Cardiac septum (tissue), 1 donor: ENCODE data around the gene HIVEP3. TPM values are rescaled to one million over a fixed set of nuclear protein-coding genes. Genes with fewer than 3 reads are reported as not detected.

Experiments
- DNase-seq: peaks from one replicate; pipeline ENCODE4 v3.0.0-alpha.2; 2020; ENCODE audit warnings: low spot score
- intact Hi-C: fragments of 100-400 bp; cut with DNase I; formaldehyde crosslinking; loops from one replicate; pipeline ENCODE4 v1.14.0; 2022
- total RNA-seq: library from RNA; stranded (reverse); fragmentation: NEBNext Ultra II Directional; extraction: Animal tissue kit (Norgen Biotek cat#: 25700); gene quantifications from one replicate; pipeline ENCODE4 v1.2.1, GENCODE V29; 2021
- donor health status: DM: no; HTN: no; CAD: no.

HIVEP3 gene
- total RNA-seq, 1 donor from 2014 or later, result 3.7 TPM

GRCh38 chr1:41727749-41728115 lies 191.0 kb downstream of the HIVEP3 start:
- DNase-seq, result no peak
- intact Hi-C loops, result loop anchor here (5.0 kb wide), 1 partner anchor 65 kb away; no protein-coding TSS in a partner anchor

- intact Hi-C loops, result loop anchor here (5.0 kb wide), 1 partner anchor 65 kb away; no protein-coding TSS in a partner anchor
- peak; percentile 91 for DNase-seq
These were observed 191.6 kb downstream of the HIVEP3 start for GRCh38 chr1:41726899-41727748.

- intact Hi-C loops, result loop anchor here (5.0 kb wide), 1 partner anchor 64 kb away; no protein-coding TSS in a partner anchor
- no peak for DNase-seq
These were observed 192.4 kb downstream of the HIVEP3 start for GRCh38 chr1:41726292-41726691.

- intact Hi-C loops, result loop anchor here (5.0 kb wide), 1 partner anchor 63 kb away; no protein-coding TSS in a partner anchor
These were observed 193.8 kb downstream of the HIVEP3 start for GRCh38 chr1:41724926-41725325.

GRCh38 chr1:41724248-41724647 lies 194.5 kb downstream of the HIVEP3 start:
- intact Hi-C loops, result no loop called here
- DNase-seq, result no peak

More at GRCh38 chr1:41724926-41725325, 193.8 kb downstream of the HIVEP3 start:
- no peak for DNase-seq

GRCh38 chr1:41723786-41724185 lies 194.9 kb downstream of the HIVEP3 start:
- DNase-seq, result no peak
- intact Hi-C loops, result no loop called here

GRCh38 chr1:41722184-41722583 lies 196.5 kb downstream of the HIVEP3 start:
- no peak for DNase-seq
- intact Hi-C loops, result no loop called here

- DNase-seq, result no peak
- intact Hi-C loops, result no loop called here
These were observed 197.8 kb downstream of the HIVEP3 start for GRCh38 chr1:41720861-41721410.

- intact Hi-C loops, result no loop called here
- DNase-seq, result no peak
These were observed 199.1 kb downstream of the HIVEP3 start for GRCh38 chr1:41719590-41719989.

GRCh38 chr1:41719128-41719527 lies 199.6 kb downstream of the HIVEP3 start:
- intact Hi-C loops, result no loop called here
- DNase-seq, result no peak

- no peak for DNase-seq
- intact Hi-C loops, result no loop called here
These were observed 200.2 kb downstream of the HIVEP3 start for GRCh38 chr1:41718497-41718896.

- DNase-seq, result no peak
- intact Hi-C loops, result no loop called here
These were observed 202.3 kb downstream of the HIVEP3 start for GRCh38 chr1:41716188-41717130.

- intact Hi-C loops, result no loop called here
- DNase-seq, result no peak
These were observed 203.2 kb downstream of the HIVEP3 start for GRCh38 chr1:41715441-41716095.

- intact Hi-C loops, result no loop called here
- DNase-seq, result no peak
These were observed 203.9 kb downstream of the HIVEP3 start for GRCh38 chr1:41714638-41715389.

- intact Hi-C loops, result no loop called here
- no peak for DNase-seq
These were observed 205.0 kb downstream of the HIVEP3 start for GRCh38 chr1:41713557-41714327.

- no peak for DNase-seq
- intact Hi-C loops, result no loop called here
These were observed 205.6 kb downstream of the HIVEP3 start for GRCh38 chr1:41713141-41713540.

- intact Hi-C loops, result no loop called here
These were observed 206.0 kb downstream of the HIVEP3 start for GRCh38 chr1:41712695-41713094.

GRCh38 chr1:41712081-41712480 lies 206.6 kb downstream of the HIVEP3 start:
- DNase-seq, result no peak

More at GRCh38 chr1:41712695-41713094, 206.0 kb downstream of the HIVEP3 start:
- DNase-seq, result no peak

More at GRCh38 chr1:41712081-41712480, 206.6 kb downstream of the HIVEP3 start:
- intact Hi-C loops, result no loop called here
